H9 (cell line): ENCODE data around the gene JPH2. TPM values are rescaled to one million over a fixed set of nuclear protein-coding genes. Genes with fewer than 3 reads are reported as not detected.

ENCODE experiments used
- DNase-seq: peaks from one replicate; pipeline ENCODE4 v3.0.0-alpha.2; 2017
- H2AFZ ChIP-seq: one replicate; pipeline ENCODE4 v1.6.1; 2013; ENCODE audit warnings: mild to moderate bottlenecking, low read length, control low read depth, moderate library complexity
- H2AK5ac ChIP-seq: 2 replicates; pipeline ENCODE4 v1.6.1; 2013; ENCODE audit warnings: low read length, control low read depth, mixed read lengths; ENCODE audit not compliant: insufficient read length
- H2BK120ac ChIP-seq: one replicate; pipeline ENCODE4 v1.6.1; 2013; ENCODE audit warnings: low read depth, mild to moderate bottlenecking, low read length, control low read depth, inconsistent platforms; ENCODE audit not compliant: poor library complexity, severe bottlenecking
- H2BK12ac ChIP-seq: 2 replicates; pipeline ENCODE4 v1.6.1; 2013; ENCODE audit warnings: low read length, control low read depth, mixed read lengths, low read depth; ENCODE audit not compliant: insufficient read length
- H2BK15ac ChIP-seq: 2 replicates; pipeline ENCODE4 v1.6.1; 2013; ENCODE audit warnings: low read depth, low read length, control low read depth
- H2BK20ac ChIP-seq: one replicate; pipeline ENCODE4 v1.6.1; 2013; ENCODE audit warnings: low read depth, mild to moderate bottlenecking, low read length, control low read depth, inconsistent platforms; ENCODE audit not compliant: poor library complexity, severe bottlenecking
- H2BK5ac ChIP-seq: 2 replicates; pipeline ENCODE4 v1.6.1; 2013; ENCODE audit warnings: low read length, control low read depth, mixed read lengths; ENCODE audit not compliant: insufficient read length
- H3K14ac ChIP-seq: 2 replicates; pipeline ENCODE4 v1.6.1; 2013; ENCODE audit warnings: low read length, control low read depth; ENCODE audit not compliant: insufficient read depth
- H3K18ac ChIP-seq: 2 replicates; pipeline ENCODE4 v1.6.1; 2013; ENCODE audit warnings: low read depth, mild to moderate bottlenecking, mixed read lengths, low read length, control low read depth; ENCODE audit not compliant: insufficient read length
- H3K23ac ChIP-seq: 2 replicates; pipeline ENCODE4 v1.6.1; 2013; ENCODE audit warnings: low read length, control low read depth, mixed read lengths, low read depth; ENCODE audit not compliant: insufficient read length
- H3K23me2 ChIP-seq: 2 replicates; pipeline ENCODE4 v1.6.1; 2013; ENCODE audit warnings: low read depth, mild to moderate bottlenecking, mixed read lengths, low read length, control low read depth; ENCODE audit not compliant: insufficient read length, poor library complexity, severe bottlenecking
- H3K27ac ChIP-seq: 2 replicates; pipeline ENCODE4 v1.5.1; 2013; ENCODE audit warnings: low read length, control low read depth, mixed read lengths, low read depth; ENCODE audit not compliant: insufficient read length
- H3K27me3 ChIP-seq: 2 replicates; pipeline ENCODE4 v1.6.1; 2013; ENCODE audit warnings: low read length, control low read depth, inconsistent platforms; ENCODE audit not compliant: insufficient read depth
- H3K4ac ChIP-seq: 2 replicates; pipeline ENCODE4 v1.6.1; 2013; ENCODE audit warnings: low read depth, mild to moderate bottlenecking, control low read depth, inconsistent platforms, low read length, moderate library complexity
- H3K4me1 ChIP-seq: 2 replicates; pipeline ENCODE4 v1.6.1; 2013; ENCODE audit warnings: low read length, control low read depth, inconsistent platforms; ENCODE audit not compliant: insufficient read depth
- H3K4me2 ChIP-seq: 2 replicates; pipeline ENCODE4 v1.6.1; 2013; ENCODE audit warnings: low read length, control low read depth, mixed read lengths; ENCODE audit not compliant: insufficient read length, insufficient read depth
- H3K56ac ChIP-seq: 2 replicates; pipeline ENCODE4 v1.6.1; 2013; ENCODE audit warnings: low read depth, mild to moderate bottlenecking, mixed read lengths, low read length, control low read depth; ENCODE audit not compliant: insufficient read length
- H3K79me1 ChIP-seq: 2 replicates; pipeline ENCODE4 v1.6.1; 2013; ENCODE audit warnings: low read depth, mild to moderate bottlenecking, moderate library complexity, low read length, control low read depth, inconsistent platforms; ENCODE audit not compliant: insufficient read depth, poor library complexity, severe bottlenecking
- H3K79me2 ChIP-seq: 2 replicates; pipeline ENCODE4 v1.6.1; 2013; ENCODE audit warnings: low read length, control low read depth, inconsistent platforms; ENCODE audit not compliant: insufficient read depth
- H3K9ac ChIP-seq: 2 replicates; pipeline ENCODE4 v1.6.1; 2013; ENCODE audit warnings: low read length, control low read depth, mixed read lengths; ENCODE audit not compliant: insufficient read length; ENCODE audit errors: extremely low read depth
- H3K9me3 ChIP-seq: one replicate; pipeline ENCODE4 v1.6.1; 2013; ENCODE audit warnings: low read depth, low read length, inconsistent platforms; ENCODE audit not compliant: control insufficient read depth
- H3T11ph ChIP-seq: one replicate; pipeline ENCODE4 v1.6.1; 2013; ENCODE audit warnings: mild to moderate bottlenecking, low read length, control low read depth, inconsistent platforms
- H4K20me1 ChIP-seq: one replicate; pipeline ENCODE4 v1.6.1; 2013; ENCODE audit not compliant: control insufficient read depth, insufficient read length, insufficient read depth
- H4K5ac ChIP-seq: 2 replicates; pipeline ENCODE4 v1.6.1; 2013; ENCODE audit warnings: low read depth, mild to moderate bottlenecking, mixed read lengths, low read length, control low read depth; ENCODE audit not compliant: insufficient read length
- H4K8ac ChIP-seq: replicated peaks from 2 replicates; pipeline ENCODE4 v1.6.1; 2013; ENCODE audit warnings: low read length, control low read depth, mixed read lengths, low read depth; ENCODE audit not compliant: insufficient read length
- H4K91ac ChIP-seq: 2 replicates; pipeline ENCODE4 v1.6.1; 2013; ENCODE audit warnings: low read depth, mild to moderate bottlenecking, moderate library complexity, mixed read lengths, low read length, control low read depth; ENCODE audit not compliant: insufficient read length
- H3K27ac Mint-ChIP-seq, 3 experiments: 2 replicates in 2 of 3; 3 replicates in 1 of 3; pipeline ENCODE4 v1.8.0; 2020 to 2021; ENCODE audit warnings: mixed read lengths in 3 of 3, mild to moderate bottlenecking in 1 of 3, moderate library complexity in 1 of 3
- H3K27me3 Mint-ChIP-seq: 2 replicates; pipeline ENCODE4 v1.8.0; 2021; ENCODE audit warnings: low read depth, mild to moderate bottlenecking, moderate library complexity, mixed read lengths
- H3K36me3 Mint-ChIP-seq, 3 experiments: 2 replicates in 2 of 3; 3 replicates in 1 of 3; pipeline ENCODE4 v1.8.0; 2020 to 2021; ENCODE audit warnings: low read depth in 3 of 3, mixed read lengths in 3 of 3; ENCODE audit not compliant: insufficient read depth in 1 of 3
- H3K4me1 Mint-ChIP-seq, 2 experiments: 2 replicates each; pipeline ENCODE4 v1.8.0; 2020; ENCODE audit warnings: mixed read lengths in 2 of 2
- H3K4me3 Mint-ChIP-seq, 2 experiments: 2 replicates in 1 of 2; 3 replicates in 1 of 2; pipeline ENCODE4 v1.8.0; 2020 to 2021; ENCODE audit warnings: mild to moderate bottlenecking in 2 of 2, mixed read lengths in 2 of 2, moderate library complexity in 1 of 2
- H3K9me3 Mint-ChIP-seq, 2 experiments: 2 replicates in 1 of 2; 3 replicates in 1 of 2; pipeline ENCODE4 v1.8.0; 2020; ENCODE audit warnings: mild to moderate bottlenecking in 2 of 2, mixed read lengths in 2 of 2, moderate library complexity in 1 of 2
- CTCF ChIP-seq: fragments of 200-600 bp; sonication (generic); conservative IDR thresholded peaks from 3 replicates; pipeline ENCODE4 v1.8.0; 2021; ENCODE audit warnings: antibody characterized with exemption, mild to moderate bottlenecking
- WGBS: extraction: QIAGEN DNeasy Blood & Tissue Kit; methylation state at CpG from one replicate; pipeline ENCODE4 v1.1.7; 2013; ENCODE audit warnings: missing lambda C conversion rate, low lambda C conversion rate, mixed read lengths; ENCODE audit not compliant: insufficient read length; ENCODE audit errors: extremely low coverage; 5-methylcytosine and 5-hydroxymethylcytosine counted together
- total RNA-seq: library from RNA; stranded (reverse); gene quantifications from 2 replicates; pipeline ENCODE4 v1.2.1, GENCODE V29; 2021

The JPH2 gene
- total RNA-seq, 1 experiment from 2014 or later = 0.31 TPM

- no peak overlapping the region for H2BK12ac ChIP-seq
- no peak overlapping the region for H3K56ac ChIP-seq
- WGBS = no CpG with 5 or more reads among the region's 10 CpGs
- H4K5ac ChIP-seq = no peak overlapping the region
- H3K4me2 ChIP-seq = no peak overlapping the region
- H3K27ac Mint-ChIP-seq = no peak overlapping the region
- H3K23me2 ChIP-seq = peaks cover 6% of the 10 kb centered on the region
- no peaks in the 10 kb centered on the region for H3K4me1 ChIP-seq
- no peak overlapping the region for H2BK5ac ChIP-seq
- no peak overlapping the region for H2BK120ac ChIP-seq
- no peak overlapping the region for H3K18ac ChIP-seq
- H3K9me3 ChIP-seq = no peaks in the 10 kb centered on the region
- H4K8ac ChIP-seq = no peak overlapping the region
- H3K4ac ChIP-seq = no peak overlapping the region
- H3K23ac ChIP-seq = no peak overlapping the region
- H3K79me1 ChIP-seq = peaks cover 5% of the 10 kb centered on the region
- no peak for DNase-seq
- no peak overlapping the region for H3T11ph ChIP-seq
- peaks cover 19% of the 10 kb centered on the region for H3K79me2 ChIP-seq
- no peak overlapping the region for H3K4me3 Mint-ChIP-seq
- no peak overlapping the region for H4K91ac ChIP-seq
- no peak overlapping the region for H2BK15ac ChIP-seq
- no peak overlapping the region for H2BK20ac ChIP-seq
- no peak overlapping the region for H3K14ac ChIP-seq
- H3K36me3 Mint-ChIP-seq = peaks cover 22 to 60% (median 54%) of the 10 kb centered on the region in 3 experiments
- no peak overlapping the region for H3K27ac ChIP-seq
- H3K4me1 Mint-ChIP-seq = peaks cover 17 to 24% of the 10 kb centered on the region in 2 experiments
- no peak overlapping the region for H2AFZ ChIP-seq
- no peaks in the 10 kb centered on the region for H4K20me1 ChIP-seq
- TF ChIP-seq CTCF = no peak
- H3K9me3 Mint-ChIP-seq = peaks cover 0 to 2% of the 10 kb centered on the region in 2 experiments; a peak in 1 of 5 replicates
- H2AK5ac ChIP-seq = no peak overlapping the region
- H3K9ac ChIP-seq = no peak overlapping the region
- no peaks in the 10 kb centered on the region for H3K27me3 ChIP-seq
- no peaks in the 10 kb centered on the region for H3K27me3 Mint-ChIP-seq
Observed at GRCh38 chr20:44204832-44205215, 17.8 kb upstream of the JPH2 start.
